Urothelium cell line (cell line): ENCODE results near the gene IL22RA1.

Experiments
- DNase-seq: peaks from one replicate; pipeline ENCODE4 v3.0.0; 2011; ENCODE audit warnings: low spot score, mixed read lengths
- FAIRE-seq: peaks from 2 replicates; lab custom pipeline; 2011; peaks lifted over from hg19 to GRCh38; lab: Jason Lieb, UNC

The IL22RA1 gene

GRCh38 chr1:24098943-24099638 lies 43.8 kb downstream of the IL22RA1 start:
- DNase-seq (no peak), FAIRE-seq (peak; percentile 91)

DNA sequence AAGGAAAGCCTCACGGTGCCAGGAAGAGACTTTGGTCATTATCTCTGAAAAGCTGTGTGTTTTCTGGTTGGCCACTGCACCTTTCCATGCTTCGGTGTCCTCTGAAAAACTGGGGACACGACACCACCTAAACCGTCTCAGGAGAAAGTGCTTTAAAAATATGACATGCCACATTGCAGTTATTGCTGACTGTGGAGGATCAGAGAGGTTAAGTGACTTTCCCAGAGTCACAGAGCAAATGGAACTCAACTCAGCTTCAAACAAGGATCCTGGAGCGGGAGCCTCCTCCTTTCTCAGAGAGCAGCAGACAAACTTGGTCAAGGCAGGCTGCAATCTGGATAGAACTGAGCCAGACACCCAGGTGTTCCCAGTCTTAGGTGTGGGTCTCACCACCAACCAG lies 44.8 kb downstream of the IL22RA1 start:
- no peak for FAIRE-seq
- DNase-seq: no peak

GRCh38 chr1:24097663-24098062 lies 45.3 kb downstream of the IL22RA1 start:
- DNase-seq (no peak), FAIRE-seq (no peak)

DNA sequence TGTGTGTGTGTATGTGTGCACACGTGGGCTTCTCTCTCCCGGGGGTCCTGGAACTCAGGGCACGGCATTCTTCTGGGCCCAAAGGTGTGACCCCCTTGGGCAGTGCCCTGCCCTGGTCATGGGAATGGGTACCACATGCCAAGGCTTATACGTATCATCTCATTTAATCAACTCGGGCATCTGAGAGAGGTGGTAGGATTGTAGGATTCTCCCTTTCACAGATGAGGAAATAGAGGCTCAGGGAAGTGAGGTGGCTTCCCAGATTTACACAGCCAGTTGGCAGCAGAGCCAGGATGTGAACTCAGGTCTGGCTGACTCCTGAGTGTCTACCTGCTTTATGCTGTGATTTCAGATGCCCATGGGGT lies 46.2 kb downstream of the IL22RA1 start:
- FAIRE-seq (no peak), DNase-seq (no peak)

GRCh38 chr1:24096009-24096738 lies 46.8 kb downstream of the IL22RA1 start:
- FAIRE-seq (no peak), DNase-seq (no peak)

DNA sequence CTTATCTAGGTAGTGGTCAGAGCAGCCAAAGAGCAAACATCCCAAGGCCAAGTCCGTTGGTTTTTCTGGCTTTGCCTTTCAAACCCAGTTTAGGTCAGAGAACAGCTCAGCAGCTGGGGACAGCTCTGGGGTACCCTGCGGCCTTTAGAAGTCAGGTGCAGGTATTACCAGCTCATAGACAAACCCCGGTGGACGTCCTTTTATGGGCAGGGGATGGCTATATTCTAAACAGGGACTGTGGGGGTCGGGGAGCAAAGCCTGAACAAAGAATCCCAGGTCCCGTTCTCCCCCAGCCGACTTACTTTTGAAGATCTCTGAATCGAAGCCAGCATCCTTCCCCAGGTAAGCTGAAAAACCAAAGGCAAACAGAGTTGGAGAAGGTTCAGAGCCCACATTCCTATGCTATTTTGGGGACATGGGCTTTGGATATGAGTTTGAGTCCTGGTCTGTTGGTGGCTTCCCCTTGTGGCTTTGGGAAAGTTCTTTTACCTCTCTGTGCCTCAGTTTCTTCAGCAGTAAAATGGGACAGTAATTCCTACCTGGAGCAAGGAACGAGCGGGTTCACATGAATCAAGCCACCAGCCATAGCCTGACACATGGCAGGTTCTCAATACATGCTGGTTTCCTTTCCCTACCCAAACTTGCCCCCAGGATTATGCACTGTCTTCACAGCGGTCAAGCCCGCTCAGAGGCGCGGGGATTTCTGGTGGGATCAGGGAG lies 47.6 kb downstream of the IL22RA1 start:
- no peak for FAIRE-seq

GRCh38 chr1:24094554-24094953 lies 48.4 kb downstream of the IL22RA1 start:
- no peak for FAIRE-seq
- DNase-seq: no peak

More for the DNA sequence above, 47.6 kb downstream of the IL22RA1 start:
- DNase-seq: no peak

GRCh38 chr1:24093732-24094131 lies 49.2 kb downstream of the IL22RA1 start:
- DNase-seq (no peak), FAIRE-seq (no peak)

DNA sequence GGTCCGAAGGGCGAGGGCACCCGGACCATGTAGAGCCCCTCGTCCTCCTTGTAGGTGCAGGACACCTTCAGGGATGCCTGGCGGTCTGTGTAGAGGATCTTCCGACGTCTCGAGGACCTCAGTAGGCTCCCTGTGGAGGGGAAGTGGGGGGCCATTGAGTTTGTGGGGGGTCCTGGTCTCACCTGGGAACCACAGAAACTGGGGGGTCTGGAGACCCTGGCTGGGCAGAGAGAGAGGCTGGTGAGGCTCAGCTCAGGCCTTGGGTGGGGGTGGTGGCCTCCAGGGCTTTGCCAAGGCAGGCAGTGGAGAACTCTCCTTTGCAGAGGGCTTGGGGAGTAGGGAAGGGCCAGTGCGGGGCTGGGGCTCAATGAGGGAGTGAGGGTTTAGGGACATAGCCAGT lies 50.0 kb downstream of the IL22RA1 start:
- no peak for DNase-seq

DNA sequence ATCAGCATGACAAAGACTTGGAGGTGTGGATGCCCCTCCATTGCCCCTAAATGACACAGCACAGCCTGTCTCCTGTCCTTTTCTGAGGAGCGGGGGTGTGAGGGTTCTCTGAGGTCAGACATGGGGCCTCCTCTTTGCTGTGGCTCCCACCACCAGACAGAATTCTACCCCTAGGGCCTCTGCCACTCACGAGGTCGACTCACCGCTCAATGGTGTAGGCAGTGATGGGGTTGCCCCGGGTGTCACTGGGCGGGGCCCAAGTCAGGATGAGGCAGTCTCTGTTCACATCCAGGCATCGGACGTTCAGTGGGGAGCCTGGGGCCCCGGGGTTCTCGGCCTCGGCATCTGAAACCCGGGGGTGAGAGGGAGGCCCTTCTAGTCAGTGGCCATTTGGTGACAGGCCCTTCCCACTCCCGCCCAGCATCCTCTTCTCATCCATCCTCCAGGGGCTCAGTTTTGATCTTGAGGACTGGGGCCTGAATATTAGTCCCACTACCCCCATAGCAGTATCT lies 50.9 kb downstream of the IL22RA1 start:
- DNase-seq: no peak
- no peak for FAIRE-seq

More for the DNA sequence above, 50.0 kb downstream of the IL22RA1 start:
- no peak for FAIRE-seq

DNA sequence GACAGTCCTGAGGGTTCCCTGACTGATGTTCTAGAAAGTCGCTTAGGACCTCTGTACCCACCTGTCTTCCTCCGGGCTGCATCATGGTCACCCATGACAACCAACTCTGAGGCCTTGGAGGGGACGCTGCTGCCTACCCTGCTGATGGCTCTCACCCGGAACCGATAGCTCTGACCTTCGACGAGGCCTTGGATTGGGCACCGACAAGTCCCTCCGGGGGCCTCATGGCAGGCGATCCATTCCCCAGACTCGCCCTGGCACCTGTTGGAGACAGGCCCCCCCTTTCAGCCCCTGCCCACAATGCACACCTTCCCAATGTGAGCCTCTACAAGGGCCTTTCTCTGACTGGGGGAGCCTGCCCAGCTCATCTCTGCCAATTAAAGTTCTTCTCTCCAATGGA lies 52.2 kb downstream of the IL22RA1 start:
- DNase-seq (no peak), FAIRE-seq (no peak)

- DNase-seq (no peak), FAIRE-seq (no peak)
Measured at GRCh38 chr1:24089743-24090555, 53.0 kb downstream of the IL22RA1 start.

GRCh38 chr1:24089027-24089742 lies 53.8 kb downstream of the IL22RA1 start:
- DNase-seq: no peak

GRCh38 chr1:24086466-24086865 lies 56.5 kb downstream of the IL22RA1 start:
- FAIRE-seq (no peak), DNase-seq (no peak)

More at GRCh38 chr1:24089027-24089742, 53.8 kb downstream of the IL22RA1 start:
- no peak for FAIRE-seq

- FAIRE-seq: no peak
Measured at GRCh38 chr1:24085546-24085945, 57.4 kb downstream of the IL22RA1 start.

DNA sequence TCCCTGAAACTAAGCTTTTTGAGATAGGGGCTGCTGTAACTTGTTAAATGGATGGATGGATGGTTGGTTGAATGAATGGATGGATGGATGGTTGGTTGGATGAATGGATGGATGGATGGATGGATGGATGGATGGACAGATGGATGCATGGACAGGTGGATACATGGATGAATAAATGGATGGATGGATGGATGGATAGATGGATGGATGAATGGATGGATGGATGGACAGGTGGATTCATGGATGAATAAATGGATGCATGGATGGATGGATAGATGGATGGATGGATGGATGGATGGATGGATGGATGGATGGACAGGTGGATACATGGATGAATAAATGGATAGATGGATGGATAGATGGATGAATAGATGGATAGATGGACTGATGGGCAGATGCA lies 57.9 kb downstream of the IL22RA1 start:
- FAIRE-seq (peak; percentile 78), DNase-seq (no peak)

More at GRCh38 chr1:24085546-24085945, 57.4 kb downstream of the IL22RA1 start:
- no peak for DNase-seq

DNA sequence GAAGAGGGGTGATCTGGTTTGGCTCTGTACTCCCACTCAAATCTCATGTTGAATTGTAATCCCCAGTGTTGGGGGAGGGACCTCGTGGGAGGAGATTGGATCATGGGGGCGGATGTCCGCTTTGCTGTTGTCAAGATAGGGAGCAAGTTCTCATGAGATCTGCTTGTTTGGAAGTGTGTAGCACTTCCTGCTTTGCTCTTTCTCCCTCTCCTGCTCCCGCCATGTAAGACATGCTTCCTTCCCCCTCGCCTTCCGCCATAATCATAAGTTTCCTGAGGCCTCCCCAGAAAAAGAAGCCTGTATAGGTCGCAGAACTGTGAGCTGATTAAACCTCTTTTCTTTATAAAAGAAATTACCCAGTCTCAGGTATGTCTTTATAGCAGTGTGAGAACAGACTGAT lies 58.9 kb downstream of the IL22RA1 start:
- DNase-seq (no peak), FAIRE-seq (no peak)

DNA sequence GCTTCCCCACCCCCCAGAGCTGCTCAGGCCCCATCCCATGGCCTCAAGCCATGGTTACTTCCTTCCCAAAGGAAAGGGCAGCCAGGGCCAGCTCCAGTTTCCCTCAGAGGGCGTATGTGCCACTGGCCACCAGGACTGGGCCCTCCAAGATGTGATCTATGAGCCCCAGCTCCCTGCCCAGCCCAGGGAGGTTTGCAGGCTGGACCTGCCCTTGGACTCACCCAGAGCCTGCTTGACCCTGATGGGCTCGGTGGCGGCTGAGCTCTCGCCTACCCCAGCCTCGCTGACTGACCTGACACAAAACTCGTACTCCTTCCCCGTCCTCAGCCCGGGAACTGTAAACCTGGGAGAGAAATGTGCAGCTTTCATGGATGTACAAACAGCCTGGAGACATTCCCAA lies 60.6 kb downstream of the IL22RA1 start:
- FAIRE-seq: no peak

GRCh38 chr1:24081190-24081589 lies 61.8 kb downstream of the IL22RA1 start:
- FAIRE-seq (no peak), DNase-seq (no peak)

More for the DNA sequence above, 60.6 kb downstream of the IL22RA1 start:
- no peak for DNase-seq

DNA sequence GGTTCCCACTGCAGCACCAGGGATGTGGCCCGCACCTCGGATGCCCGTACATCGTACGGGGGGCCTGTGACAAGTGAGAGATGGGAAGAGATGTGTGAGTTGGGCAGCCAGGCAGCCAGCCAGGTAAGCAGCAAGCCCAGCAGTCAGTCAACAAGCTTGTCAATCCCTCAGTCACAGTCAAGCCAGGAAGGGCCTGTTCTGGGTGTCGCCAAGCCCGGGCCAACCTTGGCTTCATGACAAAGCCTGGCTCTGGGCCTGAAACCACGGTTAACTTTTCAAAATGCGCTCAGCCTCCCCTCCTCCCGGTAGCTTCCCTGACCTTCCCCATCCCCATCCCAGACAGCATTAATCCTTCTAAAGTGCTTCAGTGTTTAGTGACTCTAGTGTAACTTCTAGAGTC lies 62.8 kb downstream of the IL22RA1 start:
- FAIRE-seq (no peak), DNase-seq (no peak)
